HCT116 (cell line): Measurements from ENCODE around the gene KLK5.

Experiments
- EZH2 ChIP-seq: fragments of 200-600 bp; sonication (generic); IDR thresholded peaks from 2 replicates; pipeline ENCODE4 v1.6.1; 2017; ENCODE audit warnings: antibody characterized with exemption, mixed run types
- EZH2phosphoT487 ChIP-seq: fragments of 200-600 bp; IDR thresholded peaks from 2 replicates; pipeline ENCODE4 v1.6.1; 2018; ENCODE audit warnings: antibody characterized with exemption, borderline replicate concordance
- JUND ChIP-seq: IDR thresholded peaks from 2 replicates; pipeline ENCODE4 v1.6.1; 2012
- MAX ChIP-seq: IDR thresholded peaks from 2 replicates; pipeline ENCODE4 v1.6.1; 2012
- POLR2A ChIP-seq: IDR thresholded peaks from 2 replicates; pipeline ENCODE4 v1.7.0; 2011; ENCODE audit warnings: borderline replicate concordance; ENCODE audit not compliant: insufficient read depth, insufficient read length; ENCODE audit errors: extremely low read depth
- POLR2AphosphoS5 ChIP-seq: IDR thresholded peaks from 2 replicates; pipeline ENCODE4 v1.6.1; 2011; ENCODE audit warnings: mild to moderate bottlenecking, low read depth, low read length, moderate library complexity
- YY1 ChIP-seq: IDR thresholded peaks from 2 replicates; pipeline ENCODE4 v1.6.1; 2011; ENCODE audit warnings: low read length, low read depth, moderate library complexity, mild to moderate bottlenecking; ENCODE audit not compliant: insufficient replicate concordance; ENCODE audit errors: extremely low read depth
- ZFX ChIP-seq: fragments of 450-650 bp; IDR thresholded peaks from 2 replicates; pipeline ENCODE4 v1.6.1; 2017
- TF ChIP-seq, protein P1 (sequence below), 3 experiments: fragments of 200-600 bp in 1 of 3; sonication (generic) in 1 of 3; IDR thresholded peaks in 2 of 3; conservative IDR thresholded peaks in 1 of 3; 2 replicates each; pipeline ENCODE4 v1.5.1; 2012 to 2017; ENCODE audit warnings: low read depth in 2 of 3, low read length in 2 of 3, antibody characterized with exemption in 1 of 3, borderline replicate concordance in 1 of 3, control low read depth in 1 of 3, mild to moderate bottlenecking in 1 of 3, mixed read lengths in 1 of 3, mixed run types in 1 of 3, moderate library complexity in 1 of 3; ENCODE audit not compliant: insufficient read depth in 1 of 3
- TF ChIP-seq, protein P2 (sequence below): IDR thresholded peaks from 2 replicates; pipeline ENCODE4 v1.6.1; 2011; ENCODE audit warnings: mild to moderate bottlenecking, low read length, moderate library complexity; ENCODE audit not compliant: insufficient replicate concordance; ENCODE audit errors: extremely low read depth

DNA sequence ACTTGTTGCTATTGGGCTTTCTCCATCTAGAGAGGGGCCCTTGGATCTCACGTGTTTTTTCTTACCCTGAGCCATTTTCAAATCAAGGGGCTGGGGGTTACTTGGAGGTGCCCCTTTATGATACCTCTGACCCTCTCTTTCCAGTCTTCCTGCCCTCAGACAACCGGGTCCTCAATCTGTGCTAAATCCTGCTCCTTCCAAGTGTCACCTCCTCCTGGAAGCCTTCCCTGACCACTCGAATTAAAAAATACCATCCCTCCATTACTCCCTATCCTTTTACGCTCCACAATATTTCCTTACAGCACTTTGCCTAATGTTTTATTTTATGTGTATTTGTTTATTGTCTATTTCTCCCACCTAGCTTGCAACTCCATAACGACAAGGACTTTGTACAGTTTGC, 45.2 kb upstream of the KLK5 start:
- TF ChIP-seq, protein P1, sequence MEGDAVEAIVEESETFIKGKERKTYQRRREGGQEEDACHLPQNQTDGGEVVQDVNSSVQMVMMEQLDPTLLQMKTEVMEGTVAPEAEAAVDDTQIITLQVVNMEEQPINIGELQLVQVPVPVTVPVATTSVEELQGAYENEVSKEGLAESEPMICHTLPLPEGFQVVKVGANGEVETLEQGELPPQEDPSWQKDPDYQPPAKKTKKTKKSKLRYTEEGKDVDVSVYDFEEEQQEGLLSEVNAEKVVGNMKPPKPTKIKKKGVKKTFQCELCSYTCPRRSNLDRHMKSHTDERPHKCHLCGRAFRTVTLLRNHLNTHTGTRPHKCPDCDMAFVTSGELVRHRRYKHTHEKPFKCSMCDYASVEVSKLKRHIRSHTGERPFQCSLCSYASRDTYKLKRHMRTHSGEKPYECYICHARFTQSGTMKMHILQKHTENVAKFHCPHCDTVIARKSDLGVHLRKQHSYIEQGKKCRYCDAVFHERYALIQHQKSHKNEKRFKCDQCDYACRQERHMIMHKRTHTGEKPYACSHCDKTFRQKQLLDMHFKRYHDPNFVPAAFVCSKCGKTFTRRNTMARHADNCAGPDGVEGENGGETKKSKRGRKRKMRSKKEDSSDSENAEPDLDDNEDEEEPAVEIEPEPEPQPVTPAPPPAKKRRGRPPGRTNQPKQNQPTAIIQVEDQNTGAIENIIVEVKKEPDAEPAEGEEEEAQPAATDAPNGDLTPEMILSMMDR (IDR thresholded peaks at IDR 0.05 in 2 of 3, conservative IDR thresholded peaks at IDR 0.05 in 1 of 3; ENCODE audit: borderline replicate concordance in 1 of 3, insufficient read depth in 1 of 3, low read depth in 2 of 3, low read length in 2 of 3) = no peak
- TF ChIP-seq POLR2AphosphoS5 (no peak), MAX (no peak), YY1 (no peak), POLR2A (no peak), JUND (no peak), ZFX (no peak), EZH2 (no peak), EZH2phosphoT487 (no peak)
- TF ChIP-seq, protein P2, sequence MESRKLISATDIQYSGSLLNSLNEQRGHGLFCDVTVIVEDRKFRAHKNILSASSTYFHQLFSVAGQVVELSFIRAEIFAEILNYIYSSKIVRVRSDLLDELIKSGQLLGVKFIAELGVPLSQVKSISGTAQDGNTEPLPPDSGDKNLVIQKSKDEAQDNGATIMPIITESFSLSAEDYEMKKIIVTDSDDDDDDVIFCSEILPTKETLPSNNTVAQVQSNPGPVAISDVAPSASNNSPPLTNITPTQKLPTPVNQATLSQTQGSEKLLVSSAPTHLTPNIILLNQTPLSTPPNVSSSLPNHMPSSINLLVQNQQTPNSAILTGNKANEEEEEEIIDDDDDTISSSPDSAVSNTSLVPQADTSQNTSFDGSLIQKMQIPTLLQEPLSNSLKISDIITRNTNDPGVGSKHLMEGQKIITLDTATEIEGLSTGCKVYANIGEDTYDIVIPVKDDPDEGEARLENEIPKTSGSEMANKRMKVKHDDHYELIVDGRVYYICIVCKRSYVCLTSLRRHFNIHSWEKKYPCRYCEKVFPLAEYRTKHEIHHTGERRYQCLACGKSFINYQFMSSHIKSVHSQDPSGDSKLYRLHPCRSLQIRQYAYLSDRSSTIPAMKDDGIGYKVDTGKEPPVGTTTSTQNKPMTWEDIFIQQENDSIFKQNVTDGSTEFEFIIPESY = no peak
